ENCODE measurements around the gene SCIN. TPM values are rescaled to one million over a fixed set of nuclear protein-coding genes. Genes with fewer than 3 reads are reported as not detected.

Gene SCIN
- total and polyA plus RNA-seq, 4 donors, result 0.23 to 9.1 (median 2.9) TPM

DNA sequence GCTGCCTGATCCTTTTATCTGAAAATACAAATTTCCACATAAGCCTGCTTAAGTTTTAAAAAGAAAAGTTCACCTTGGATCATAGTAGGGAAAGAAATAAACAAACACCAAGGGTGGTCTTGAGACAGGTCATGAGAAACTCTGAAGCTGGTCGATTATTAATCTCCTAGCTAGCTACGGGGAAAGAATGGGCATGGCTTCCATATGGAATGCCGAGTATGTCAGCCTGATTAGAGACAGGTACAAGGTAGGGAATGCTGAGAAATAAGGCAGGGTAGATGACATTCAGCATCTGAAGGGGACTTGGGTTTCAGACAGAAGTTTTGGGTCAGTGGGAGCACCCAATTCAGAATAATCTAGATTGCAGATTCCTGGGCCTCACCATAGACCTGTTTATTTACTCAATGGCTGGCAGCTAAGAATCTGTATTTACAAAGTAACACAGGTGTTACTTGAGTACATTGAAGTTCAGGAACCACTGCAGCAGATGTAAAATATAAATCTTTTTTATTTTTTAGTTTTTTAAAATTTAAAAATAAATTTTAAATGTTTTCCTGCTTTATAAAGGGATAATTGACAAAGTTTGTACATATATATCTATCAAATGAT lies 49.0 kb downstream of the SCIN start:
- intact Hi-C loops (cut with DNase I), result loop anchor here in 1 of 2 donors (10.0 kb wide), 1 partner anchor 95 kb away; no protein-coding TSS in a partner anchor
- Histone ChIP-seq H3K27ac (ENCODE audit: low read depth in 1 of 2, low read length in 2 of 2) (no peak overlapping the region), H3K9me3 (ENCODE audit: control insufficient read depth, low read length) (no peaks in the 10 kb centered on the region), H3K36me3 (ENCODE audit: control insufficient read depth in 1 of 2, insufficient read depth in 2 of 2, low read length in 1 of 2) (no peaks in the 10 kb centered on the region), H3K4me1 (ENCODE audit: control insufficient read depth in 1 of 2, insufficient read depth in 2 of 2, low read length in 2 of 2) (no peaks in the 10 kb centered on the region), H3K27me3 (ENCODE audit: control insufficient read depth in 1 of 2, insufficient read depth in 2 of 2, low read length in 1 of 2) (no peaks in the 10 kb centered on the region), H3K4me3 (ENCODE audit: low read length in 2 of 2) (no peak overlapping the region)
- no peak for DNase-seq
- 58 to 66% methylated on average over 3 of the region's 3 CpGs for WGBS, 2 donors
- ATAC-seq (ENCODE audit: low FRiP score), result no peak

DNA sequence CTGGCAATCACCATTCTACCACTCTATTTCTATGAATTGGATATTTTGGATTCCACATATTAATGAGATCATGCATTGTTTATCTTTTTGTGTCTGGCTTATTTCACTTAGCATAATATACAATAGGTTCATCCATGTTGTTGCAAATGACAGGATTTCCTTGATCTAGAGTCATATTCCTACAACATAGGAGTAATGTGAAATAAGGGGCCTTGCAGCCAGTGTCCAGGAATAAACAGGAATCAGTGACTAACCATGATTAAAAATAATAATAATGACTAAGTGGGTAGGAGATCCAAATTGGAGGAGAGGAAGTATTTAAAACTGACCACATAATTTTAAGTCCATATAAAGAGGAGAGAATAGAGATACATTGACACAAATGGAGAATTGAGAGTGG lies 49.9 kb downstream of the SCIN start:
- H3K27me3 ChIP-seq (ENCODE audit: control insufficient read depth in 1 of 2, insufficient read depth in 2 of 2, low read length in 1 of 2), result no peaks in the 10 kb centered on the region
- no peak overlapping the region for H3K27ac ChIP-seq (ENCODE audit: low read depth in 1 of 2, low read length in 2 of 2)
- DNase-seq (no peak), ATAC-seq (ENCODE audit: low FRiP score) (no peak)
- H3K36me3 ChIP-seq (ENCODE audit: control insufficient read depth in 1 of 2, insufficient read depth in 2 of 2, low read length in 1 of 2), result no peaks in the 10 kb centered on the region
- H3K4me1 ChIP-seq (ENCODE audit: control insufficient read depth in 1 of 2, insufficient read depth in 2 of 2, low read length in 2 of 2), result no peaks in the 10 kb centered on the region
- H3K4me3 ChIP-seq (ENCODE audit: low read length in 2 of 2), result no peak overlapping the region
- intact Hi-C loops (cut with DNase I), result loop anchor here in 1 of 2 donors (10.0 kb wide), 1 partner anchor 96 kb away; no protein-coding TSS in a partner anchor
- no peaks in the 10 kb centered on the region for H3K9me3 ChIP-seq (ENCODE audit: control insufficient read depth, low read length)

DNA sequence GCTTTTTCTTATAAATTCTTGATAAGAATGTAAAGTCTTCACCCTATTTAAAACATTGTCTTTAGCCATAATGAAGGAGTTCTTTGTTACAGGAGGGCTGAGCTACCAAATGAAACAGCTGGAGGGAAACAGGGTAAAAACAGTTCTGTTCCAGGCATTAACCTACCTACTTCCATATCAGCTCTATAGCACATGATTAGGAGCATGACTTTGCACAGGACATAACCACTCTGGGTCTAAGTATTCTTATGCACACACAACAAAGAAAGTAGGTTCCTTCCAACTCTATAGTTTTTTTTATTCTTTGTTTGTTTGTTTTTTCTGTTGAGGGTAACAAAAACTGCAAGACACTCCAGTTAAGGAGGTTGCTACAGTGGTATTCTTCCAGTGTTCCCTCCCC lies 52.7 kb downstream of the SCIN start:
- no peak overlapping the region for H3K4me3 ChIP-seq (ENCODE audit: low read length in 2 of 2)
- H3K27me3 ChIP-seq (ENCODE audit: control insufficient read depth in 1 of 2, insufficient read depth in 2 of 2, low read length in 1 of 2), result no peaks in the 10 kb centered on the region
- no peaks in the 10 kb centered on the region for H3K4me1 ChIP-seq (ENCODE audit: control insufficient read depth in 1 of 2, insufficient read depth in 2 of 2, low read length in 2 of 2)
- no peaks in the 10 kb centered on the region for H3K36me3 ChIP-seq (ENCODE audit: control insufficient read depth in 1 of 2, insufficient read depth in 2 of 2, low read length in 1 of 2)
- no peaks in the 10 kb centered on the region for H3K9me3 ChIP-seq (ENCODE audit: control insufficient read depth, low read length)
- no peak for DNase-seq
- intact Hi-C loops (cut with DNase I), result loop anchor here (2.0 to 10.0 kb wide), 2 partner anchors 98 kb away; no protein-coding TSS in a partner anchor
- no peak for ATAC-seq (ENCODE audit: low FRiP score)
- no peak overlapping the region for H3K27ac ChIP-seq (ENCODE audit: low read depth in 1 of 2, low read length in 2 of 2)

DNA sequence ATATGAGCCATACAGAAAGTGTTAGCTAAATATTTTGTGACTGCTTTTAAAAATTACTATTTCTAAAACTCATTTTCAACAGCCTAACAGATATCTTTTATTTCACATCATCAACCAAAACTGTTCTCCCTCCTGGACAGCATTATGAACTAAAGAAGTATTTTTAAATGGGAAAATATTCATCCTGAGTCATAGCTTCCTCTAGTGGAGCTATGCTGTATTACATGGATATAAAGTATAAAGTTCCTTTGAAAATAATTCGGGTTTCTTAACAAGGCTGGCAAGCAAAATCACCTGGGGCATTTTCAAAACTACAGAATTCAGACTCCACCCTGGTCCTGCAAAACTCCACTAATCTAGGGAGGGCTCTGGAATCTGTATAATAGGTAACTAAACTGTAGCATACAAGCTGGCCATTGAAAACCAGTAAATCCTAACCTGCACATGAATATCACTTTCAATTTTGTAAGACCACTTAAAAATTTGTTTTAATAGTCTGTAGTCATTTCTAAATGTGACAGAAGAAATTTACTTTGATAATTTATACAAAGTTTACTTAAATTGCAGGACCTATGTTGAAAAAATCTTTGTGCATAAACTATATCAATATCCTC lies 53.5 kb downstream of the SCIN start:
- H3K36me3 ChIP-seq (ENCODE audit: control insufficient read depth in 1 of 2, insufficient read depth in 2 of 2, low read length in 1 of 2), result no peaks in the 10 kb centered on the region
- H3K9me3 ChIP-seq (ENCODE audit: control insufficient read depth, low read length), result no peaks in the 10 kb centered on the region
- DNase-seq (no peak), ATAC-seq (ENCODE audit: low FRiP score) (no peak)
- H3K27ac ChIP-seq (ENCODE audit: low read depth in 1 of 2, low read length in 2 of 2), result no peak overlapping the region
- H3K4me3 ChIP-seq (ENCODE audit: low read length in 2 of 2), result no peak overlapping the region
- WGBS, 2 donors, result 7 to 19% methylated on average over 1 of the region's 1 CpG
- H3K27me3 ChIP-seq (ENCODE audit: control insufficient read depth in 1 of 2, insufficient read depth in 2 of 2, low read length in 1 of 2), result no peaks in the 10 kb centered on the region
- no peaks in the 10 kb centered on the region for H3K4me1 ChIP-seq (ENCODE audit: control insufficient read depth in 1 of 2, insufficient read depth in 2 of 2, low read length in 2 of 2)
- intact Hi-C loops (cut with DNase I), result loop anchor here (2.0 to 10.0 kb wide), 2 partner anchors 99 kb away; no protein-coding TSS in a partner anchor

DNA sequence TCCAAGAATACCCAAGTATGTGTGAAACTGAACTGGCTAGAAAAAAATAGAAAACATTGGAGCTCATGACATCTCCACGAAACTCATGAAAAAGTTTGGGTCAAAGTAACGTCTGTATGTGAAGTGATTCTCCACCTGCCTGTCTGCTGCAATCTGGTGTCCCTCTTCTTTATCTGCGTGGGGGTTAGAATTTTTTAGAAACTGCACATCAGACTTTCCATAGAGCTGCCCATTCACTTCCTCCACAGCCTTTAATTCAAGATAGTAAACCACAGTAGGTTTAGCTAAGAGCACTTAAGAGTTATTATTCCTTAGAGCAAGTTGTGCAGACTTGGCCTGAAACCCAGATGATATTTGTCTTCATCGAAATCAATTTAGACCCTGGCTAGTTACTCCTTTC lies 55.3 kb downstream of the SCIN start:
- Histone ChIP-seq H3K27ac (ENCODE audit: low read depth in 1 of 2, low read length in 2 of 2) (no peak overlapping the region), H3K36me3 (ENCODE audit: control insufficient read depth in 1 of 2, insufficient read depth in 2 of 2, low read length in 1 of 2) (no peaks in the 10 kb centered on the region), H3K27me3 (ENCODE audit: control insufficient read depth in 1 of 2, insufficient read depth in 2 of 2, low read length in 1 of 2) (no peaks in the 10 kb centered on the region), H3K4me3 (ENCODE audit: low read length in 2 of 2) (no peak overlapping the region), H3K9me3 (ENCODE audit: control insufficient read depth, low read length) (no peaks in the 10 kb centered on the region), H3K4me1 (ENCODE audit: control insufficient read depth in 1 of 2, insufficient read depth in 2 of 2, low read length in 2 of 2) (no peaks in the 10 kb centered on the region)
- 50 to 53% methylated on average over 4 of the region's 4 CpGs for WGBS, 2 donors
- intact Hi-C loops (cut with DNase I), result loop anchor here in 1 of 2 donors (10.0 kb wide), 1 partner anchor 101 kb away; no protein-coding TSS in a partner anchor
- no peak for ATAC-seq (ENCODE audit: low FRiP score)
- no peak for DNase-seq

DNA sequence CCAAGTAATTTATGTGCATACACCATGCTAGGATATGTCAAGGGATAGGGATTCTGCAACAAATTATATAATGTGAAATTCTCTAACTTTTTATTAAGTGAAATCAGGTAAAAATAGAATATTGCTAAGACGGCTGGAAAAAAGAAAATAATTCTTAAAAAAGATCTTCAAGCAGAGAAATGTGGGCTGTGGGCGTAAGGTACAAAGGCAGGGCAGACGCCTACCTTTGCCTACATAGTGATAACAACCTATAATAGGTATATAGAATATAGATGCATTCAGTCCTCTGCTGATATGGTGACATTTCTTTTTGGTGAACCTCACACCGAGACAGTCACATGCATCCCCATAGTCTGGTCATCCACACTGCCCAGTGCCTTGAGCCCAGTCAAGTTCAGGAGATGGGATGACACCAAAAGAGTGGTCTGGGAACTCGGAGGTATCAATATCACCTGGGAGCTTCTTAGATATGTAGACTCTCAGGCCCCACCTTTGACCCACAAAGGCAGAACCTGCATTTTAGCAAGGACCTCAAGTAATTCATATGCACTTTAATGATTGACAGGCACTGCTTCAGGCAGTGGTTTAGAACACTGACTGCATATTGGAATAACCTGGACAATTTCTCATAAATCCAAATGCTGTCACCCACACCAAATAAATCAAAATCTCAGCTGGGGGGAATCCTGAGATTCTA lies 59.4 kb downstream of the SCIN start:
- intact Hi-C loops (cut with DNase I), result loop anchor here in 1 of 2 donors (10.0 kb wide), 1 partner anchor 105 kb away; no protein-coding TSS in a partner anchor
- ATAC-seq (ENCODE audit: low FRiP score), result no peak

DNA sequence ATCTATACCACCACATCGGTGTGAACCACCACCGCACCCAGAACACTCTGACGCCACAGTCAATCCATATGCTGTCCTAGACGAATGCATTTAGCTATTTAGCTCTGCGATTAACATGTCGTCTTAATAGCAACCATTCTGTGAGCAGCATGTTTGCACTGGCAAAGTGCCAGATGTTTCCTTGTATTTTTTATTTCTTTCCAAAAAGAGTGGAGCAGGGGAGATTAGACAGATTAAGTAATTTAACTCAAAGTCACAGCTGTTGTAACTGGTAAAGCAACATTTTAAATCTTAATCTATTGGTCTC lies 59.9 kb downstream of the SCIN start:
- Histone ChIP-seq H3K4me1 (ENCODE audit: control insufficient read depth in 1 of 2, insufficient read depth in 2 of 2, low read length in 2 of 2) (no peaks in the 10 kb centered on the region), H3K4me3 (ENCODE audit: low read length in 2 of 2) (no peak overlapping the region), H3K27me3 (ENCODE audit: control insufficient read depth in 1 of 2, insufficient read depth in 2 of 2, low read length in 1 of 2) (peaks cover 0 to 4% of the 10 kb centered on the region in 2 donors), H3K9me3 (ENCODE audit: control insufficient read depth, low read length) (no peaks in the 10 kb centered on the region), H3K27ac (ENCODE audit: low read depth in 1 of 2, low read length in 2 of 2) (no peak overlapping the region), H3K36me3 (ENCODE audit: control insufficient read depth in 1 of 2, insufficient read depth in 2 of 2, low read length in 1 of 2) (no peaks in the 10 kb centered on the region)
- ATAC-seq (ENCODE audit: low FRiP score) (no peak), DNase-seq (no peak)
- intact Hi-C loops (cut with DNase I), result no loop called here
- WGBS, 2 donors, result 25 to 27% methylated on average over 6 of the region's 6 CpGs

More for the DNA sequence above, 59.4 kb downstream of the SCIN start:
- DNase-seq, result no peak
- Histone ChIP-seq H3K4me3 (ENCODE audit: low read length in 2 of 2) (no peak overlapping the region), H3K9me3 (ENCODE audit: control insufficient read depth, low read length) (no peaks in the 10 kb centered on the region), H3K27me3 (ENCODE audit: control insufficient read depth in 1 of 2, insufficient read depth in 2 of 2, low read length in 1 of 2) (peaks cover 0 to 4% of the 10 kb centered on the region in 2 donors), H3K36me3 (ENCODE audit: control insufficient read depth in 1 of 2, insufficient read depth in 2 of 2, low read length in 1 of 2) (no peaks in the 10 kb centered on the region), H3K27ac (ENCODE audit: low read depth in 1 of 2, low read length in 2 of 2) (no peak overlapping the region), H3K4me1 (ENCODE audit: control insufficient read depth in 1 of 2, insufficient read depth in 2 of 2, low read length in 2 of 2) (no peaks in the 10 kb centered on the region)
- WGBS, 2 donors, result 67 to 75% methylated on average over 5 of the region's 5 CpGs

DNA sequence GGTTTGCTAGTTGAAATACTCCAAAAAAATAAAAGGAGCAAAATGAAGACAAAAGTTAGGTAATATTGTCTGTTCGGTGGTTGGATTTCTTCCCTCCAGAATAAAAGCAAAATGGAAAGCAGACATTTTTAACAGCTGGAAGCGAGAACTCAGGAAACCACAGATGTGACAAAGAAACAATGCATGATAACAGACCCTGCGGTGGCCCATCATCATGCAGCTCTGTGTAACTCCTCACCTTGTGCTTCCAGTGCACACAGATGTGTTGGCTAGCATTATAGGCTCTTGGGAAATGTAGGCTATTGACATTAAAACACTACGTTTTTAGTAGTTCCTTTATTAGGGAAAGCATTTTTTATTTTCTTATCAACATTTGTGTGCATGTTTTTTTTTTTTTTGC lies 63.1 kb downstream of the SCIN start:
- intact Hi-C loops (cut with DNase I), result no loop called here
- Histone ChIP-seq H3K27me3 (ENCODE audit: control insufficient read depth in 1 of 2, insufficient read depth in 2 of 2, low read length in 1 of 2) (peaks cover 2 to 4% of the 10 kb centered on the region in 2 donors), H3K36me3 (ENCODE audit: control insufficient read depth in 1 of 2, insufficient read depth in 2 of 2, low read length in 1 of 2) (no peaks in the 10 kb centered on the region), H3K4me3 (ENCODE audit: low read length in 2 of 2) (no peak overlapping the region), H3K4me1 (ENCODE audit: control insufficient read depth in 1 of 2, insufficient read depth in 2 of 2, low read length in 2 of 2) (no peaks in the 10 kb centered on the region), H3K9me3 (ENCODE audit: control insufficient read depth, low read length) (no peaks in the 10 kb centered on the region), H3K27ac (ENCODE audit: low read depth in 1 of 2, low read length in 2 of 2) (no peak overlapping the region)
- DNase-seq (no peak), ATAC-seq (ENCODE audit: low FRiP score) (no peak)
- 71 to 73% methylated on average over 4 of the region's 4 CpGs for WGBS, 2 donors

DNA sequence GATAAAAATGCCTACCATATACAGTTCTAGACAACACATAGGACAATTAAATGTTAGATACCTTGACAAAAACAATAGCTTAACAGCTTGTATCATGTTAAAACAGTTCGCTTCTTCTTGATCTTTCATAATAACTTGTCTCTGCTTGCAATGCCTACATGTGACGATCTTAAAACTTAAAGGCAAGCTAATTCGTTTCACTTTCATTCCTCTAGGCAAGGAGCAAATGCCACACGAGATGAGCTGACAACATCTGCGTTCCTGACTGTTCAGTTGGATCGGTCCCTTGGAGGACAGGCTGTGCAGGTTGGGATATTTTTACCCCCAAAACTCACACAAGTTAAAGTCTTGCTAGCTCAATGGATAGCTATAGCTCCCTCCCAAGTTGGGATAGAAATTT lies 65.3 kb downstream of the SCIN start:
- Histone ChIP-seq H3K27me3 (ENCODE audit: control insufficient read depth in 1 of 2, insufficient read depth in 2 of 2, low read length in 1 of 2) (peaks cover 2 to 4% of the 10 kb centered on the region in 2 donors), H3K4me1 (ENCODE audit: control insufficient read depth in 1 of 2, insufficient read depth in 2 of 2, low read length in 2 of 2) (no peaks in the 10 kb centered on the region), H3K9me3 (ENCODE audit: control insufficient read depth, low read length) (no peaks in the 10 kb centered on the region), H3K27ac (ENCODE audit: low read depth in 1 of 2, low read length in 2 of 2) (no peak overlapping the region), H3K36me3 (ENCODE audit: control insufficient read depth in 1 of 2, insufficient read depth in 2 of 2, low read length in 1 of 2) (no peaks in the 10 kb centered on the region), H3K4me3 (ENCODE audit: low read length in 2 of 2) (no peak overlapping the region)
- intact Hi-C loops (cut with DNase I), result no loop called here
- no peak for DNase-seq
- ATAC-seq (ENCODE audit: low FRiP score), result no peak
- WGBS, 2 donors, result 68 to 76% methylated on average over 6 of the region's 6 CpGs
